SIG-M5 treated with dmso at 0.1 percent for 504 hours (cell line): ENCODE data around the gene SEMA4C.
"Not testable (repeated sequence)": the region's sequence is repeated elsewhere in the genome, so short reads cannot be mapped to it uniquely, and the experiment has no call there.

ENCODE experiments used
- DNase-seq: peaks from one replicate; lab custom pipeline; 2025; ENCODE audit not compliant: unreplicated experiment; lab: John Stamatoyannopoulos, UW

SEMA4C gene

GRCh38 chr2:96897491-96898134 lies 27.7 kb upstream of the SEMA4C start:
- no peak for DNase-seq

- DNase-seq = no peak
Observed at GRCh38 chr2:96895746-96896651, 26.1 kb upstream of the SEMA4C start.

GRCh38 chr2:96895032-96895745 lies 25.3 kb upstream of the SEMA4C start:
- DNase-seq = no peak

- DNase-seq = no peak
Observed at GRCh38 chr2:96894151-96894531, 24.3 kb upstream of the SEMA4C start.

- DNase-seq = no peak
Observed at GRCh38 chr2:96893289-96894150, 23.6 kb upstream of the SEMA4C start.

- no peak for DNase-seq
Observed at GRCh38 chr2:96891591-96892333, 21.9 kb upstream of the SEMA4C start.

- DNase-seq = no peak
Observed at GRCh38 chr2:96890726-96891385, 21.0 kb upstream of the SEMA4C start.

GRCh38 chr2:96890252-96890651 lies 20.4 kb upstream of the SEMA4C start:
- no peak for DNase-seq

- not testable (repeated sequence) for DNase-seq
Observed at GRCh38 chr2:96889502-96889901, 19.6 kb upstream of the SEMA4C start.

- peak; percentile 66 for DNase-seq
Observed at GRCh38 chr2:96888072-96889011, 18.5 kb upstream of the SEMA4C start.

- DNase-seq = no peak
Observed at GRCh38 chr2:96887493-96888012, 17.7 kb upstream of the SEMA4C start.

GRCh38 chr2:96885432-96886347 lies 15.8 kb upstream of the SEMA4C start:
- DNase-seq = peak; percentile 70

GRCh38 chr2:96884299-96885094 lies 14.6 kb upstream of the SEMA4C start:
- DNase-seq = no peak

GRCh38 chr2:96883306-96883705 lies 13.4 kb upstream of the SEMA4C start:
- no peak for DNase-seq

GRCh38 chr2:96882906-96883305 lies 13.0 kb upstream of the SEMA4C start:
- DNase-seq = no peak

- no peak for DNase-seq
Observed at GRCh38 chr2:96882230-96882629, 12.3 kb upstream of the SEMA4C start.
